Uterus (tissue), 4 donors: Measurements from ENCODE around the gene GYG2. TPM values are rescaled to one million over a fixed set of nuclear protein-coding genes. Genes with fewer than 3 reads are reported as not detected.
"Not testable (repeated sequence)": the region's sequence is repeated elsewhere in the genome, so short reads cannot be mapped to it uniquely, and the experiment has no call there.

ENCODE experiments used
- DNase-seq, 2 donors: peaks; one replicate each; pipeline ENCODE4 v3.0.0-alpha.2; 2019 to 2020
- H3K27ac ChIP-seq, 2 donors: fragments of 200-600 bp; sonication (generic); 1 replicate in 1 of 2; 2 replicates in 1 of 2; pipeline ENCODE4 v1.5.1; 2016 to 2018
- H3K27me3 ChIP-seq, 2 donors: fragments of 200-600 bp; sonication (generic); one replicate each; pipeline ENCODE4 v1.5.1; 2018 to 2019; ENCODE audit warnings: control low read depth in 1 of 2
- H3K36me3 ChIP-seq, 2 donors: fragments of 200-600 bp; sonication (generic); one replicate each; pipeline ENCODE4 v1.5.1; 2019; ENCODE audit warnings: control low read depth in 1 of 2
- H3K4me1 ChIP-seq, 2 donors: fragments of 200-600 bp; sonication (generic); one replicate each; pipeline ENCODE4 v1.5.1; 2018 to 2019; ENCODE audit warnings: control low read depth in 1 of 2
- H3K4me3 ChIP-seq, 2 donors: fragments of 200-600 bp; sonication (generic); 1 replicate in 1 of 2; 2 replicates in 1 of 2; pipeline ENCODE4 v1.5.1; 2018 to 2019; ENCODE audit warnings: mild to moderate bottlenecking in 1 of 2
- H3K9me3 ChIP-seq, 2 donors: fragments of 200-600 bp; sonication (generic); one replicate each; pipeline ENCODE4 v1.5.1; 2019; ENCODE audit warnings: control low read depth in 1 of 2
- POLR2A ChIP-seq, 2 donors: fragments of 450-650 bp; IDR thresholded peaks; one replicate each; pipeline ENCODE4 v1.6.1; 2016; ENCODE audit warnings: antibody characterized with exemption in 2 of 2, mild to moderate bottlenecking in 1 of 2, moderate library complexity in 1 of 2
- intact Hi-C: fragments of 100-400 bp; cut with DNase I; formaldehyde crosslinking; loops from one replicate; pipeline ENCODE4 v1.15.1; 2023; ENCODE audit warnings: low total_unique reads
- total RNA-seq, 4 donors: library from RNA; depleted of rRNA in 3 of 4; stranded (reverse); fragments of >200 nt in 3 of 4; gene quantifications; one replicate each; pipeline versions ENCODE4 v1.1.0 to v1.2.4, GENCODE V29; 2014 to 2023
- TF ChIP-seq, protein P1 (sequence below), 4 experiments: fragments of 200-600 bp in 2 of 4; fragments of 450-650 bp in 2 of 4; sonication (generic) in 2 of 4; IDR thresholded peaks; one replicate each; pipeline ENCODE4 v1.5.1; 2016 to 2019; ENCODE audit warnings: antibody characterized with exemption in 4 of 4, mild to moderate bottlenecking in 2 of 4, moderate library complexity in 1 of 4
- donor health status: DM: yes; HTN: yes; CAD: no.

Gene GYG2
- total RNA-seq, 4 donors from 2014 or later = 1.0 to 9.6 (median 2.4) TPM; not detected in 1

DNA sequence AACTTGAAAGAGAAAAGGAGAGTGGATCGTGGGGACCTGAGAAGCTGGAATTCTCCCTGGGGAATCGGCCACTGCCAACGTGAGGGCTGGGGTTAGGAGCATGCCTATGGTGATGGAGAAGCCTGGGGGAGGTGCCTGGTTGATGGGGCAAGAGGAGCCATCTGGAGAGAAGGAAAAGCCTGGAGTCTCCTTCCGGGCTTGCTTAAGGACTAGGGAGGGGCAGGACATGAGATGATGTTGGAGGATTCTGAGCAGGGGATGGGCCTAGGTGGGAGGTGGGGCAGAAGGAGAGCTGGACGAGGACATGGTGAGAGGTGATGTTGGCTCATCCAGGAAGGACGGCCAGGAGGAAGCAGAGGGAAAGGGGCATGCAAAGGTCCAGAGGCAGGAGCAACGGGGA, 35.0 kb upstream of the GYG2 start:
- Histone ChIP-seq H3K4me3 (no peak overlapping the region), H3K27ac (no peak overlapping the region), H3K36me3 (no peaks in the 10 kb centered on the region), H3K4me1 (no peaks in the 10 kb centered on the region), H3K9me3 (no peaks in the 10 kb centered on the region), H3K27me3 (no peaks in the 10 kb centered on the region)
- intact Hi-C loops = no loop called here
- TF ChIP-seq, protein P1, sequence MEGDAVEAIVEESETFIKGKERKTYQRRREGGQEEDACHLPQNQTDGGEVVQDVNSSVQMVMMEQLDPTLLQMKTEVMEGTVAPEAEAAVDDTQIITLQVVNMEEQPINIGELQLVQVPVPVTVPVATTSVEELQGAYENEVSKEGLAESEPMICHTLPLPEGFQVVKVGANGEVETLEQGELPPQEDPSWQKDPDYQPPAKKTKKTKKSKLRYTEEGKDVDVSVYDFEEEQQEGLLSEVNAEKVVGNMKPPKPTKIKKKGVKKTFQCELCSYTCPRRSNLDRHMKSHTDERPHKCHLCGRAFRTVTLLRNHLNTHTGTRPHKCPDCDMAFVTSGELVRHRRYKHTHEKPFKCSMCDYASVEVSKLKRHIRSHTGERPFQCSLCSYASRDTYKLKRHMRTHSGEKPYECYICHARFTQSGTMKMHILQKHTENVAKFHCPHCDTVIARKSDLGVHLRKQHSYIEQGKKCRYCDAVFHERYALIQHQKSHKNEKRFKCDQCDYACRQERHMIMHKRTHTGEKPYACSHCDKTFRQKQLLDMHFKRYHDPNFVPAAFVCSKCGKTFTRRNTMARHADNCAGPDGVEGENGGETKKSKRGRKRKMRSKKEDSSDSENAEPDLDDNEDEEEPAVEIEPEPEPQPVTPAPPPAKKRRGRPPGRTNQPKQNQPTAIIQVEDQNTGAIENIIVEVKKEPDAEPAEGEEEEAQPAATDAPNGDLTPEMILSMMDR (IDR thresholded peaks at IDR 0.05) = no peak
- no peak for TF ChIP-seq POLR2A (IDR thresholded peaks at IDR 0.05)
- DNase-seq = no peak

DNA sequence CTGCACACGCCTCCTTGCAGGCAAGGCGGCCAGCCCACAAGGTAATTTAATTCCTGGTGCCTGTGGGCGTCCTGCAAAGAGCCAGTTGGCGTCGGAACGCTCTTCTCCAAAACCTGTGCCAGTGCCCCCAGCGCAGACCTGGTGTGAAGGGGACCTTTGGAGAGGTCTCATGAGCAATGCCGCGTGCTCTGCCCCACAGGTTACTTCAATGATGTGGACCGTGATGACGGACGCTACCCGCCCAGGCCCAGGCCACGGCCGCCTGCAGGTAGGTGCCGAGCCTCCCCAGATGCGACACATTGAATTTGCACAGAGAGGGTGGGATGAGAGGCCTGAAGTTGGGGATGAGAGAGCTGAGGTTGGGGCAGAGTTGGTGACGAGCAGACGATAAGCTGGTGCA, 34.4 kb upstream of the GYG2 start:
- no peaks in the 10 kb centered on the region for H3K36me3 ChIP-seq
- H3K27me3 ChIP-seq = no peaks in the 10 kb centered on the region
- no peak overlapping the region for H3K27ac ChIP-seq
- no peak for DNase-seq
- H3K4me1 ChIP-seq = no peaks in the 10 kb centered on the region
- intact Hi-C loops = no loop called here
- no peaks in the 10 kb centered on the region for H3K9me3 ChIP-seq
- TF ChIP-seq, protein P1 (IDR thresholded peaks at IDR 0.05) = no peak
- TF ChIP-seq POLR2A (IDR thresholded peaks at IDR 0.05) = no peak
- no peak overlapping the region for H3K4me3 ChIP-seq

DNA sequence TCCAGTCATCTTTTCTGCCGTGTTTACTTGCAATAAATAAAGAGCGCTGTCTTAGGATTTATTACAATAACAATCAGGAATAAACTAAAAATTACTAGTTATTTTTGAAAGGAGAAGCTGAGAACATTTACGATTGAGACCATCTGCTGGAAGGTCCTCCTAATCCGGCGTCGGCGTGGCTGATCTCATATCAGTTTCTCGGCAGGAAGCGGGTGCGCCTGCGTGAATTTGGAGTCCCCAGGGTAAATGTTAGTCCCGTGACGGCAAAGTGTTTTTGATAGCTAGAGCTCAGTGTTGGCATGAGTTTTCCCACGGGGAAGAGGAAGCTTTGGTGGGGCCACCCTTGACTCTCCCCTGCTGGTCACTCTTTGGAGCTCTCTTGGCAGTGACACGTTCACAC, 31.9 kb upstream of the GYG2 start:
- H3K9me3 ChIP-seq, intact Hi-C loops, H3K27me3 ChIP-seq: not testable (repeated sequence)

DNA sequence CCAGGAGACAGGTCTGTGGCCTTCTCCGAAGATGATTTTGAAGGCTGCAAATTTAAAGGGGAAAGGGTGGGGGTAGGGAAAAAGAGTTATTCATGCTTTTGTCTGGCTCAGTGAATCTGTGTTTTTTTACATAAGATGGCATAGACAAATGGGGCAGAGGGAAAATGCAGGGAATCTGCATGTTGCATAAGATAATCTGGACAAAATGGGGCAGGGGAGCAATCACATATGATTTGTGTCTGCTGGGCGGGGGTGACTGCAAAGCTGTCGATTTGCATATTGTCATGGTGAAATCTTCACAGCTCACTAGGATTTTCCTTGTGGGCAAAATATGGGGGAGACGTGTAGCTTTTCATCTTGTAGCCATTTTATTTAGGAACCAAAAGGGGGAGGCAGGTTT, 29.4 kb upstream of the GYG2 start:
- Histone ChIP-seq H3K4me3 (no peak overlapping the region), H3K36me3 (no peaks in the 10 kb centered on the region), H3K27me3 (no peaks in the 10 kb centered on the region), H3K4me1 (no peaks in the 10 kb centered on the region), H3K9me3 (no peaks in the 10 kb centered on the region), H3K27ac (no peak overlapping the region)
- DNase-seq = no peak
- no peak for TF ChIP-seq POLR2A (IDR thresholded peaks at IDR 0.05)
- TF ChIP-seq, protein P1 (IDR thresholded peaks at IDR 0.05) = no peak
- intact Hi-C loops = no loop called here

More for the DNA sequence above, 31.9 kb upstream of the GYG2 start:
- not testable (repeated sequence) for H3K36me3 ChIP-seq, DNase-seq, H3K27ac ChIP-seq, H3K4me1 ChIP-seq, H3K4me3 ChIP-seq

DNA sequence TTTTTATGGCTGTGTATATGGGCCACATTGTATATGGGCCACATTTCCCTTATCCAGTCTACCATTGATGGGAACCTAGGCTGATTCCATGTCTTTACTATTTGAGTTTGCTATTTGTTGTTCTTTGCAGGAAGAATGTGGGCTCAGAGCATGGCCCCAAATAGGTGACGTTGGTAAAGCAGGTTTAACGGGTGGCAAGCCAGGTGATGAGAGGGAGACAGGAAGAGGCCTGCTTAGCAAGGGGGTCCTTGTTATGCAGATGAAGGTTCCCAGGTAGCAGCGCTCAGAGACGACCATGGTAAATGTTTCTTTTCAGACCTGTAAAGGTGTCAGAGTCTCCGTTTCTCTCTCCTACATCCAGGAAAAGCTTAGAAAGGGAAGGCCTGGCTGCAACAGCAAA, 28.8 kb upstream of the GYG2 start:
- H3K9me3 ChIP-seq, intact Hi-C loops, H3K4me1 ChIP-seq, H3K36me3 ChIP-seq, H3K4me3 ChIP-seq, H3K27me3 ChIP-seq, DNase-seq, H3K27ac ChIP-seq: not testable (repeated sequence)

DNA sequence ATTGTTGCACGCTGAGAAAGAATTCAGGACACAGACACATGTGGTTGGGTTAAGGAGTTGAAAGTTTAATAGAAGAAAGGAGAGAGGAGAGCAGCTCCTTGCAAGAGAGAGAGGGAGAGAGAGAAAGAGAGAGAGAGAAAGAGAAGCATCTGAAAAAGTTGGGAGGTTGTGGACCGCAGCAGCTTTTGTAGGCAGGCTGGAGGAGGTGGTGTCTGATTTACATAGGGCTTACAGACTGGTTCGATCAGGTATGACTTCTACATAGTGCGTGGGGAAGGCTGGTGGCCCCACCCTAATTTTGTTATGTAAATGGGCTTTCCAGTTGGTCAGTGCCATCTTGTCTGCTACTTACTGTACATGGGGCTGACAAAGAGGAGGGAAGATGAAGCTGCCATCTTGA, 27.5 kb upstream of the GYG2 start:
- no peaks in the 10 kb centered on the region for H3K4me1 ChIP-seq
- H3K27me3 ChIP-seq = no peaks in the 10 kb centered on the region
- intact Hi-C loops = no loop called here
- no peaks in the 10 kb centered on the region for H3K36me3 ChIP-seq
- H3K9me3 ChIP-seq = no peaks in the 10 kb centered on the region
- TF ChIP-seq, protein P1 (IDR thresholded peaks at IDR 0.05) = no peak
- no peak for TF ChIP-seq POLR2A (IDR thresholded peaks at IDR 0.05)
- H3K4me3 ChIP-seq = no peak overlapping the region
- DNase-seq = no peak
- H3K27ac ChIP-seq = no peak overlapping the region

DNA sequence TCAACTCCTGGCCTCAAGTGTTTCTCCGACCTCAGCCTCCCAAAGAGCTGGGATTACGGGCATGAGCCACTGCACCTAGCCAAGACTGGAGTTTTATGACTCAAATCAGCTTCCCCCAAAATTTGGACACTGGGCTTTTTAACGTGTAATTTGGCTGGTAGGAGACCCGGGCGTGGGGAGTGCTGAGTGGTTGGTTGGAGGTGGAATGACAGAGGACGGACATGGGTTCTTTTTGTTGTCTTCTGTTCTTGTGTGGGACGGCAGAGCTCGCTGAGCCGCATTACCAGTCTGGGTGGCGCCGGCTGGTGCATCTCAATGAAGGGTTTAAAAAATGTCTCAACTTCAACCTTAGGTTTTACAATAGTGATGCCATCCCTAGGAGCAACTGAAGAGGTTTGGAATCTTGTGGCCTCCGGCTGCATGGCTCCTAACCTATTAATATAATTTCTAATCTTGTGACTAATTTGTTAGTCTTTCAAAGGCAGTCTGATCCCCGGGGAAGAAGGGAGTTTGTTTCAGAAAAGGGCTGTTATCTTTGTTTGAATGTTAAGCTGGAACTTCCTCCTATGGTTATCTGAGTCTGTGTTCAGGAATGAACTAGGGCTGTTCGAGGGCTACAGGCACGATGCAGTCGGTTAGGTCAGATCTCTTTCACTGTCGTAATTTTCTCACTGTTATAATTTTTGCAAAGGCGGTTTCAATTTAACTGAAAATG, 26.2 kb upstream of the GYG2 start:
- intact Hi-C loops, H3K27ac ChIP-seq, H3K4me1 ChIP-seq, H3K27me3 ChIP-seq, H3K36me3 ChIP-seq, H3K9me3 ChIP-seq, H3K4me3 ChIP-seq, DNase-seq: not testable (repeated sequence)

DNA sequence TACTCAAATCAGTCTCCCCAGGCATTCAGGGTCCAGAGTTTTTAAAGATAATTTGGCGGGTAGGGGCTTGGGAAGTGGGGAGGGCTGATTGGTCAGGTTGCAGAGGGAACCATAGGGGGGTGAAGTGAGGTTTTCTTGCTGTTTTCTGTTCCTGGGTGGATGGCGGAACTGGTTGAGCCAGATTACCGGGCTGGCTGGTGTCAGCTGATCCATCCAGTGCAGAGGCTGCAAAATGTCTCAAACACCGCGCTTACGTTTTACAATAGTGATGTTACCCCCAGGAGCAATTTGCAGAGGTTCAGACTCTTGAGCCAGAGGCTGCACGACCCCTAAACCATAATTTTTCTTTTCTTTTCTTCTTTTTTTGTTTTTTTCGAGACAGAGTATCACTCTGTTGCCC, 25.2 kb upstream of the GYG2 start:
- H3K36me3 ChIP-seq, H3K27ac ChIP-seq, H3K9me3 ChIP-seq, DNase-seq, H3K4me3 ChIP-seq, H3K27me3 ChIP-seq, intact Hi-C loops, H3K4me1 ChIP-seq: not testable (repeated sequence)

DNA sequence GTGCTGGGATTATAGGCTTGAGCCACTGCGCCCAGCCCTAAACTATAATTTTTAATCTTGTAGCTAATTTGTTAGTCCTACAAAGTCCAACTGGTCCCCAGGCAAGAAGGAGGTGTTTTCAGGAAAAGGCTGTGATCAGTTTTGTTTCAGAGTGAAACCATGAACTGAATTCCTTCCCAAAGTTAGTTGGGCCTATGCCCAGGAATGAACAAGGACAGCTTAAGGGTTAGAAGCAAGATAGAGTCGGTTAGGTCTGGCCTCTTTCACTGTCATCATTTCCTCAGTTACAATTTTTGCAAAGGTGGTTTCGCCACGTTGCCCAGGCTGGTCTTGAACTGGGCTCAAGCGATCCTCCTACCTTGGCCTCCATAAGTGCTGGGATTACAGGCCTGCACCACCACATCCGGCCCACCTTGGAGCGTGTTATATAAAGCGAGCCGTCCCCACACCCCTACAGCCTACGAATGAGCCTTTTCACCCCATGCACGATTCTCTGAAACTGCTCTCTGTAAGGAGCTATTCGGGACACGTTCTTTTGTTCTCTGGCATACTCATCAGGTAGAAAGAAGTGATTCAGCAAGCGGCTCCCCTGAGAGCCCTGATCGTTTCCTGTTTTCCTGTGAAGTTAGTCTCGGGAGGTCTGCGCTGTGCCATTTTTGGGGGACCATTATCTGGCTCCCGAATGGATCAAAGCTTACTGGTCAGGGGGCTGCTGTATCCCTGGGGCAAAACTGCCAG, 24.5 kb upstream of the GYG2 start:
- DNase-seq, H3K4me3 ChIP-seq, H3K27me3 ChIP-seq, H3K4me1 ChIP-seq, intact Hi-C loops, H3K9me3 ChIP-seq, H3K36me3 ChIP-seq: not testable (repeated sequence)
- peak overlapping the region; percentile 33 to 42 for H3K27ac ChIP-seq
